HCT116 (cell line): ENCODE results near the gene F7. TPM values are rescaled to one million over a fixed set of nuclear protein-coding genes. Genes with fewer than 3 reads are reported as not detected.

Experiments
- ATAC-seq: fragments of 200-7000 bp; cut with Tn5 transposase; 2 replicates; pipeline ENCODE4 v1.9.1; 2020; ENCODE audit warnings: mild to moderate bottlenecking, moderate library complexity
- BruUV-seq: library from RNA; stranded (reverse); fragments of 400-500 nt; replicated peaks from 2 replicates; lab custom pipeline; 2021; lab: Mats Ljungman, UMichigan
- CTCF ChIA-PET: fragments of 300-600 bp; sonication (Branson Sonifier 250); formaldehyde crosslinking; loops from one replicate; lab custom pipeline; 2021; ENCODE audit warnings: antibody characterized with exemption; lab: Charles Lee
- POLR2A ChIA-PET: fragments of 300-600, 350-600 bp; sonication (Branson Sonifier 250); formaldehyde crosslinking; loops from one replicate; lab custom pipeline; 2021; ENCODE audit warnings: antibody characterized with exemption; lab: Charles Lee
- RAD21 ChIA-PET, 2 experiments: fragments of 300-600 bp; sonication (Branson Sonifier 250); formaldehyde crosslinking; loops; one replicate each; lab custom pipeline; 2023; ENCODE audit warnings: low total read pairs in 2 of 2; ENCODE audit not compliant: uncharacterized antibody in 2 of 2, unreplicated experiment in 2 of 2, low non-redundant PET in 1 of 2; lab: Charles Lee
- DNase-seq: peaks from one replicate; pipeline ENCODE4 v3.0.0-alpha.2; 2010; ENCODE audit warnings: low read depth, low spot score
- H2AFZ ChIP-seq: fragments of 200-600 bp; shearing (Covaris generic), sonication (generic); 2 replicates; pipeline ENCODE4 v1.6.1; 2017; ENCODE audit warnings: low read depth, mixed run types, mixed read lengths, antibody characterized with exemption, low read length; ENCODE audit not compliant: poor library complexity, severe bottlenecking
- H3K27ac ChIP-seq: 2 replicates; pipeline ENCODE4 v1.5.1; 2012; ENCODE audit warnings: low read depth, low read length
- H3K27me3 ChIP-seq: fragments of 200-600 bp; sonication (generic); 2 replicates; pipeline ENCODE4 v1.6.1; 2016; ENCODE audit warnings: mixed run types, low read length, mixed read lengths; ENCODE audit not compliant: insufficient read depth
- H3K36me3 ChIP-seq, 2 experiments: fragments of 200-500 bp in 1 of 2; fragments of 200-600 bp in 1 of 2; sonication (Bioruptor generic) in 1 of 2; sonication (generic) in 1 of 2; 2 replicates each; pipeline versions ENCODE4 v1.5.1 to v1.6.1; 2014 to 2016; ENCODE audit warnings: low read length in 2 of 2, inconsistent platforms in 1 of 2, mixed read lengths in 1 of 2, mixed run types in 1 of 2; ENCODE audit not compliant: insufficient read depth in 2 of 2, control insufficient read depth in 1 of 2
- H3K4me1 ChIP-seq, 2 experiments: fragments of 200-600 bp in 1 of 2; sonication (generic) in 1 of 2; 2 replicates each; pipeline versions ENCODE4 v1.5.1 to v1.6.1; 2012 to 2017; ENCODE audit warnings: low read length in 2 of 2, inconsistent platforms in 1 of 2, mild to moderate bottlenecking in 1 of 2, mixed read lengths in 1 of 2, mixed run types in 1 of 2, moderate library complexity in 1 of 2; ENCODE audit not compliant: insufficient read depth in 2 of 2, control insufficient read depth in 1 of 2
- H3K4me2 ChIP-seq: fragments of 200-600 bp; sonication (generic); 2 replicates; pipeline ENCODE4 v1.6.1; 2017; ENCODE audit warnings: mixed run types, low read length, mixed read lengths
- H3K4me3 ChIP-seq, 2 experiments: fragments of 200-600 bp in 1 of 2; sonication (generic) in 1 of 2; replicated peaks in 1 of 2; 2 replicates each; pipeline ENCODE4 v1.5.1; 2011 to 2016; ENCODE audit warnings: low read length in 2 of 2, control low read depth in 1 of 2, low read depth in 1 of 2, mild to moderate bottlenecking in 1 of 2, mixed read lengths in 1 of 2, mixed run types in 1 of 2
- H3K79me2 ChIP-seq: fragments of 200-600 bp; sonication (generic); 2 replicates; pipeline ENCODE4 v1.6.1; 2017; ENCODE audit warnings: mild to moderate bottlenecking, mixed run types, low read length, moderate library complexity, mixed read lengths; ENCODE audit not compliant: insufficient read depth
- H3K9ac ChIP-seq: fragments of 200-600 bp; sonication (generic); 2 replicates; pipeline ENCODE4 v1.6.1; 2016; ENCODE audit warnings: low read length, mixed read lengths
- H3K9me2 ChIP-seq: fragments of 200-600 bp; sonication (generic), shearing (Covaris generic); 2 replicates; pipeline ENCODE4 v1.6.1; 2017; ENCODE audit warnings: mixed run types, mild to moderate bottlenecking, moderate library complexity; ENCODE audit not compliant: insufficient read depth
- H3K9me3 ChIP-seq, 2 experiments: fragments of 200-500 bp in 1 of 2; fragments of 200-600 bp in 1 of 2; sonication (Bioruptor generic) in 1 of 2; sonication (generic) in 1 of 2; 2 replicates each; pipeline ENCODE4 v1.6.1; 2014 to 2017; ENCODE audit warnings: low read length in 2 of 2, mixed read lengths in 2 of 2, inconsistent platforms in 1 of 2, low read depth in 1 of 2, mild to moderate bottlenecking in 1 of 2, mixed run types in 1 of 2, moderate library complexity in 1 of 2; ENCODE audit not compliant: control insufficient read depth in 1 of 2, insufficient read depth in 1 of 2
- H4K20me1 ChIP-seq: fragments of 200-600 bp; sonication (generic), shearing (Covaris generic); 2 replicates; pipeline ENCODE4 v1.6.1; 2017; ENCODE audit warnings: mixed run types, mild to moderate bottlenecking, moderate library complexity; ENCODE audit not compliant: insufficient read depth
- CBX3 ChIP-seq: IDR thresholded peaks from 2 replicates; pipeline ENCODE4 v1.6.1; 2012; ENCODE audit warnings: low read depth
- ELF1 ChIP-seq: IDR thresholded peaks from 2 replicates; pipeline ENCODE4 v1.6.1; 2012; ENCODE audit warnings: low read depth, borderline replicate concordance
- POLR2A ChIP-seq: IDR thresholded peaks from 2 replicates; pipeline ENCODE4 v1.7.0; 2011; ENCODE audit warnings: borderline replicate concordance; ENCODE audit not compliant: insufficient read depth, insufficient read length; ENCODE audit errors: extremely low read depth
- POLR2AphosphoS5 ChIP-seq: IDR thresholded peaks from 2 replicates; pipeline ENCODE4 v1.6.1; 2011; ENCODE audit warnings: mild to moderate bottlenecking, low read depth, low read length, moderate library complexity
- RAD21 ChIP-seq: IDR thresholded peaks from 2 replicates; pipeline ENCODE4 v1.6.1; 2012; ENCODE audit warnings: low read depth, mild to moderate bottlenecking
- SP1 ChIP-seq: IDR thresholded peaks from 2 replicates; pipeline ENCODE4 v1.6.1; 2012; ENCODE audit warnings: low read depth
- YY1 ChIP-seq: IDR thresholded peaks from 2 replicates; pipeline ENCODE4 v1.6.1; 2011; ENCODE audit warnings: low read length, low read depth, moderate library complexity, mild to moderate bottlenecking; ENCODE audit not compliant: insufficient replicate concordance; ENCODE audit errors: extremely low read depth
- ZFX ChIP-seq: fragments of 450-650 bp; IDR thresholded peaks from 2 replicates; pipeline ENCODE4 v1.6.1; 2017
- intact Hi-C: fragments of 100-400 bp; cut with micrococcal nuclease; formaldehyde crosslinking; loops from 2 replicates; pipeline ENCODE4 v1.10.0; 2022
- total RNA-seq: library from RNA; stranded (reverse); gene quantifications from one replicate; pipeline ENCODE4 v1.2.1, GENCODE V29; 2021; ENCODE audit not compliant: unreplicated experiment
- TF ChIP-seq, protein P1 (sequence below): IDR thresholded peaks from 2 replicates; pipeline ENCODE4 v1.6.1; 2012
- TF ChIP-seq, protein P2 (sequence below): IDR thresholded peaks from 2 replicates; pipeline ENCODE4 v1.6.1; 2011; ENCODE audit warnings: mild to moderate bottlenecking, low read length, moderate library complexity; ENCODE audit not compliant: insufficient replicate concordance; ENCODE audit errors: extremely low read depth

F7 gene
- total RNA-seq, 1 experiment from 2014 or later: not detected

DNA sequence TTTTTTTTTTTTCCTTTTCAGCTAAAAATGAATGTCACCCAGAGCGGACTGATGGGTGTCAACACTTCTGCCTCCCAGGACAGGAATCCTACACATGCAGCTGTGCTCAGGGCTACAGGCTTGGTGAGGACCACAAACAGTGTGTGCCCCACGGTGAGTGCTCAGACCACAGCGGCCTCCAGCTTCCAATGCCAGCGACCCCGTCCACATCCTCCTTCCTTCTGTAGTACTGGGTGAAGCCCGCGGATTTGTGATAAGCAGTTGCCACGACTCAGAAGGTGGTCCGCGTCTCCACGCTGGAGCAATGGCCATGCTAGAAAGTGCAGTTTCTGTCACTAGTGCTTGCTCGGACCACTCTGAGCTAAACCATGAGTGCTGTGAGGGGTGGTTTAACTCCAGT is 58.9 kb downstream of the F7 start:
- Histone ChIP-seq H3K79me2 (no peaks in the 10 kb centered on the region), H3K9me3 (no peaks in the 10 kb centered on the region), H3K9ac (no peak overlapping the region), H3K4me1 (no peaks in the 10 kb centered on the region), H2AFZ (no peak overlapping the region), H4K20me1 (no peaks in the 10 kb centered on the region), H3K27ac (no peak overlapping the region), H3K36me3 (0 out of 4 replicates have a peak, but pooled peaks cover 0 to 5% of the 10 kb centered on the region in 2 experiments), H3K4me2 (no peak overlapping the region), H3K27me3 (peaks cover 3% of the 10 kb centered on the region; the same call in 1 of the 2 replicates), H3K4me3 (no peak overlapping the region), H3K9me2 (no peaks in the 10 kb centered on the region)
- ChIA-PET POLR2A (no interaction called here), RAD21 (no interaction called here), CTCF (no interaction called here)
- DNase-seq: no peak
- intact Hi-C loops: no loop called here
- BruUV-seq: no TSS peak
- ATAC-seq: no peak
- TF ChIP-seq, protein P1, sequence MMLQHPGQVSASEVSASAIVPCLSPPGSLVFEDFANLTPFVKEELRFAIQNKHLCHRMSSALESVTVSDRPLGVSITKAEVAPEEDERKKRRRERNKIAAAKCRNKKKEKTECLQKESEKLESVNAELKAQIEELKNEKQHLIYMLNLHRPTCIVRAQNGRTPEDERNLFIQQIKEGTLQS: no peak
- no peak for TF ChIP-seq RAD21
- TF ChIP-seq CBX3: no peak
- TF ChIP-seq, protein P2, sequence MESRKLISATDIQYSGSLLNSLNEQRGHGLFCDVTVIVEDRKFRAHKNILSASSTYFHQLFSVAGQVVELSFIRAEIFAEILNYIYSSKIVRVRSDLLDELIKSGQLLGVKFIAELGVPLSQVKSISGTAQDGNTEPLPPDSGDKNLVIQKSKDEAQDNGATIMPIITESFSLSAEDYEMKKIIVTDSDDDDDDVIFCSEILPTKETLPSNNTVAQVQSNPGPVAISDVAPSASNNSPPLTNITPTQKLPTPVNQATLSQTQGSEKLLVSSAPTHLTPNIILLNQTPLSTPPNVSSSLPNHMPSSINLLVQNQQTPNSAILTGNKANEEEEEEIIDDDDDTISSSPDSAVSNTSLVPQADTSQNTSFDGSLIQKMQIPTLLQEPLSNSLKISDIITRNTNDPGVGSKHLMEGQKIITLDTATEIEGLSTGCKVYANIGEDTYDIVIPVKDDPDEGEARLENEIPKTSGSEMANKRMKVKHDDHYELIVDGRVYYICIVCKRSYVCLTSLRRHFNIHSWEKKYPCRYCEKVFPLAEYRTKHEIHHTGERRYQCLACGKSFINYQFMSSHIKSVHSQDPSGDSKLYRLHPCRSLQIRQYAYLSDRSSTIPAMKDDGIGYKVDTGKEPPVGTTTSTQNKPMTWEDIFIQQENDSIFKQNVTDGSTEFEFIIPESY: no peak
- no peak for TF ChIP-seq POLR2AphosphoS5
- no peak for TF ChIP-seq POLR2A
- no peak for TF ChIP-seq ZFX
- no peak for TF ChIP-seq ELF1
- no peak for TF ChIP-seq SP1

DNA sequence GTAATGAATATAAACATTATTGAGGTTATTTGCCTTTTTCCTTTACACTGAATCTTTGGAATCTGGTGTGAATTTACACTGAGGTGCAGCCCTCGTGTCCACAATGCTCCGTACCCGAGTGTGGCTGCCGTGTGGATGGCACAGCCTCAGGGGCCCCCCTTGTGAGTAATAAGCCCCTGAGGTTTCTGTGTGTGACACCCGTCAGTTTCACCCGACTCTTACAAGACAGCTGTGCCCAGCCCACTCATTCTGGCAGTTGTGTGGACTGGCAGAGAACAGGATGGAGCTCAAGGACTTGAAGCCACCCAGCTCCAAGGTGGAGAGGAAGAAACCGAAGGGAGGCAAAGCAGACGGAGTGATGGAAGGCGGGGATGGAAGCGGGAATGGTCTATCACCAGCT is 60.7 kb downstream of the F7 start:
- POLR2A ChIA-PET: no interaction called here
- BruUV-seq: no TSS peak
- Histone ChIP-seq H3K4me3 (no peak overlapping the region), H3K27ac (no peak overlapping the region), H2AFZ (no peak overlapping the region), H3K4me2 (no peak overlapping the region), H3K9me3 (no peaks in the 10 kb centered on the region), H3K36me3 (0 out of 4 replicates have a peak, but pooled peaks cover 0 to 8% of the 10 kb centered on the region in 2 experiments), H4K20me1 (no peaks in the 10 kb centered on the region), H3K4me1 (no peaks in the 10 kb centered on the region), H3K9me2 (no peaks in the 10 kb centered on the region), H3K27me3 (peaks cover 3% of the 10 kb centered on the region; the same call in 1 of the 2 replicates), H3K79me2 (no peaks in the 10 kb centered on the region), H3K9ac (no peak overlapping the region)
- CTCF ChIA-PET: no interaction called here
- ATAC-seq (no peak), DNase-seq (no peak)
- RAD21 ChIA-PET: no interaction called here
- intact Hi-C loops: no loop called here
- TF ChIP-seq RAD21 (no peak), YY1 (no peak)
